Measurements from ENCODE around the gene CFAP74. TPM values are rescaled to one million over a fixed set of nuclear protein-coding genes. Genes with fewer than 3 reads are reported as not detected.
A peak's percentile ranks its signal among the peaks of the same experiment; 100 is the strongest.

The CFAP74 gene
- total and polyA plus RNA-seq, 9 of the 15 experiments (the other 6 are each of a cell fraction or from before 2014, with no cell fraction given), result 0.03 to 0.15 (median 0.05) TPM; not detected in 6

- TF ChIP-seq NRF1 (conservative IDR thresholded peaks at IDR 0.05 in 1 of 2, IDR thresholded peaks at IDR 0.05 in 1 of 2) (peak; percentile 84 to 86), ZBTB1 (CRISPR knock-in tag; IDR thresholded peaks at IDR 0.05; ENCODE audit: borderline replicate concordance, low read depth) (no peak), FOXK1 (CRISPR knock-in tag; IDR thresholded peaks at IDR 0.05; ENCODE audit: borderline replicate concordance) (no peak), ZNF561 (CRISPR knock-in tag; conservative IDR thresholded peaks at IDR 0.05) (no peak), HLTF (IDR thresholded peaks at IDR 0.05) (no peak), CBFB (CRISPR knock-in tag; IDR thresholded peaks at IDR 0.05) (no peak), ETV1 (tag; conservative IDR thresholded peaks at IDR 0.05; ENCODE audit: low read depth) (no peak), KLF16 (IDR thresholded peaks at IDR 0.05) (no peak), MITF (IDR thresholded peaks at IDR 0.05) (no peak), NFIX (CRISPR knock-in tag; IDR thresholded peaks at IDR 0.05; ENCODE audit: low read depth) (no peak), FOXO4 (CRISPR knock-in tag; IDR thresholded peaks at IDR 0.05) (no peak), HOMEZ (CRISPR knock-in tag; IDR thresholded peaks at IDR 0.05) (no peak), GTF2F1 (IDR thresholded peaks at IDR 0.05; ENCODE audit: low read depth, low read length) (no peak), ZNF324 (CRISPR knock-in tag; IDR thresholded peaks at IDR 0.05) (no peak), XRCC4 (IDR thresholded peaks at IDR 0.05; ENCODE audit: extremely low read depth, insufficient read depth, insufficient read length) (no peak), CBX5 (IDR thresholded peaks at IDR 0.05; ENCODE audit: borderline replicate concordance, low read depth) (no peak), TEAD1 (CRISPR knock-in tag; IDR thresholded peaks at IDR 0.05) (peak in 1 of 2 experiments; percentile 60; a peak in 1 of 4 replicates), TCFL5 (CRISPR knock-in tag; conservative IDR thresholded peaks at IDR 0.05) (no peak)
These were observed 112.9 kb downstream of the CFAP74 start, which contains the start of gene GNB1 (continued) for GRCh38 chr1:1890506-1891348.
